ENCODE data around the gene INTS1. TPM values are rescaled to one million over a fixed set of nuclear protein-coding genes. Genes with fewer than 3 reads are reported as not detected.
A peak's percentile ranks its signal among the peaks of the same experiment; 100 is the strongest.

The INTS1 gene
- total RNA-seq, 1 experiment from 2014 or later, result 161 TPM

- Mint-ChIP-seq H3K4me3 (no peak overlapping the region), H3K27ac (peak overlapping the region; percentile 74; the same call in 1 of the 2 replicates), H3K27me3 (ENCODE audit: low read depth) (no peaks in the 10 kb centered on the region), H3K4me1 (no peaks in the 10 kb centered on the region), H3K36me3 (no peaks in the 10 kb centered on the region), H3K9me3 (no peaks in the 10 kb centered on the region)
- CTCF ChIA-PET, result interaction anchor here (0.6 to 2.1 kb wide), 5 partner anchors 10 to 143 kb away, joined by 3 to 7 read pairs (median 3); no protein-coding TSS in a partner anchor
- POLR2A ChIA-PET, result no interaction called here
- DNase-seq (ENCODE audit: low spot score) (no peak), ATAC-seq (peak; percentile 37)
- TF ChIP-seq ATF3 (CRISPR knock-in tag; conservative IDR thresholded peaks at IDR 0.05) (no peak), ZNF121 (CRISPR knock-in tag; IDR thresholded peaks at IDR 0.05) (0 out of 2 replicates have a peak, but pooled peaks have one; percentile 6), TCF7 (CRISPR knock-in tag; IDR thresholded peaks at IDR 0.05; ENCODE audit: low read depth) (no peak)
Observed at GRCh38 chr7:1548438-1548831, 44.2 kb upstream of the INTS1 start.

GRCh38 chr7:1547777-1548437 lies 43.7 kb upstream of the INTS1 start:
- Mint-ChIP-seq H3K4me3 (no peak overlapping the region), H3K27ac (peak overlapping the region; percentile 74; the same call in 1 of the 2 replicates), H3K27me3 (ENCODE audit: low read depth) (no peaks in the 10 kb centered on the region), H3K36me3 (no peaks in the 10 kb centered on the region), H3K9me3 (no peaks in the 10 kb centered on the region), H3K4me1 (no peaks in the 10 kb centered on the region)
- ChIA-PET POLR2A (interaction anchor here (0.6 kb wide), 1 partner anchor 38 kb away, joined by 4 read pairs; no protein-coding TSS in a partner anchor), CTCF (interaction anchor here (0.7 to 2.1 kb wide), 6 partner anchors 8 to 93 kb away, joined by 3 to 7 read pairs (median 5); partner anchors contain the start of gene TMEM184A)
- DNase-seq (ENCODE audit: low spot score) (no peak), ATAC-seq (peak; percentile 13; the same call in 1 of the 2 replicates)
- TF ChIP-seq E2F5 (CRISPR knock-in tag; IDR thresholded peaks at IDR 0.05) (no peak), MLX (CRISPR knock-in tag; IDR thresholded peaks at IDR 0.05) (no peak), PRRX2 (CRISPR knock-in tag; IDR thresholded peaks at IDR 0.05) (no peak), ERG (CRISPR knock-in tag; IDR thresholded peaks at IDR 0.05) (no peak), ATF1 (CRISPR knock-in tag; IDR thresholded peaks at IDR 0.05) (no peak), CBFB (CRISPR knock-in tag; IDR thresholded peaks at IDR 0.05; ENCODE audit: low read depth) (no peak), HMGXB4 (CRISPR knock-in tag; IDR thresholded peaks at IDR 0.05) (no peak), GRHL2 (CRISPR knock-in tag; IDR thresholded peaks at IDR 0.05; ENCODE audit: insufficient replicate concordance, severe bottlenecking) (no peak), IRF2 (CRISPR knock-in tag; IDR thresholded peaks at IDR 0.05; ENCODE audit: borderline replicate concordance, low read depth) (no peak), JAZF1 (CRISPR knock-in tag; IDR thresholded peaks at IDR 0.05) (no peak), GABPB1 (CRISPR knock-in tag; IDR thresholded peaks at IDR 0.05) (no peak), RORB (CRISPR knock-in tag; IDR thresholded peaks at IDR 0.05) (no peak), GTF2I (CRISPR knock-in tag; conservative IDR thresholded peaks at IDR 0.05) (no peak), ZNF396 (CRISPR knock-in tag; IDR thresholded peaks at IDR 0.05; ENCODE audit: borderline replicate concordance) (no peak), SOX15 (CRISPR knock-in tag; IDR thresholded peaks at IDR 0.05) (no peak), SMAD3 (CRISPR knock-in tag; IDR thresholded peaks at IDR 0.05; ENCODE audit: borderline replicate concordance) (no peak), PRDM15 (CRISPR knock-in tag; IDR thresholded peaks at IDR 0.05) (no peak), USF1 (CRISPR knock-in tag; IDR thresholded peaks at IDR 0.05) (no peak), IRF1 (CRISPR knock-in tag; IDR thresholded peaks at IDR 0.05) (no peak), ZNF219 (CRISPR knock-in tag; IDR thresholded peaks at IDR 0.05; ENCODE audit: borderline replicate concordance) (no peak)
